HG03432 (cell line): ENCODE data around the gene HNRNPH2.

ENCODE experiments used
- ATAC-seq: cut with Tn5 transposase; IDR thresholded peaks from one replicate; pipeline ENCODE4 v1.9.1; 2021; ENCODE audit warnings: mild to moderate bottlenecking, moderate library complexity; ENCODE audit not compliant: unreplicated experiment

The HNRNPH2 gene

DNA sequence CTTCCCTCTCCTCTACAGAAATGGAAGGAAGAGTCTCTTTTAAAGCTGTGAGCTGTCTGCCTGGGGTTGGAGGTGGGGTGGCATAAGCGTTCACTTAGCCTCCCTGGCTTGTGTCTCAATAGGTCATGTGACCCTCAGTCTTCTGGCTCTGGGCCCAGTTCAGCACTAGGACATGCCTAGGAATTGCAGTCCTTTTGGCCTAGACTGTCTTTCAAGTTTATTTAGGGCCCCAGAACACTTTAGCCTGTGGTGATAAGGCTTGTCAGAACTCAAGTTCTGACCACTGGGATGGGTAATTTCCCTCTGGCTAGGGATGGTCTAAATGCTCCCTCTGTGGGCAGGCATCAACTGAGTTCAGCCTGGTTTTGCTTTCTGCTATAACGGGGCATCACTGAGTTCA is 42.9 kb downstream of the HNRNPH2 start:
- no peak for ATAC-seq

DNA sequence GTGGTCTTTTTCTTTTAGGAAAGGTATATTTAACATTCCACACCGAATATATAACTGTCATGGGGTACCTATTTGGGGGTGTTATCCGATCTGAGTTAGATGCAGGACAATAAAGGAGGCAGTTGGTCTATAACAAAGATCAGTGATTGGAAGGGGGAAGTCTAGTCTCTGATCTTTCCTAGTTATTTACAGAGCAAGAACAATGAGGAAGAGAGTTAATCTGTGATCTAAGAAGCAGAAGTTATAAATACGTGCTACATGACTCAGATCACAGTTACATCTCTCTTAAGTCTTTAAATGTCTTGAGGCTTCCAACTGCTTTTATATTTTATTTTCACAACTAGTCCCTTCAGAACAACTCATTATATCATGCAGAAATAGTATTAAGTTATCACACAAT is 44.0 kb downstream of the HNRNPH2 start:
- ATAC-seq: no peak

DNA sequence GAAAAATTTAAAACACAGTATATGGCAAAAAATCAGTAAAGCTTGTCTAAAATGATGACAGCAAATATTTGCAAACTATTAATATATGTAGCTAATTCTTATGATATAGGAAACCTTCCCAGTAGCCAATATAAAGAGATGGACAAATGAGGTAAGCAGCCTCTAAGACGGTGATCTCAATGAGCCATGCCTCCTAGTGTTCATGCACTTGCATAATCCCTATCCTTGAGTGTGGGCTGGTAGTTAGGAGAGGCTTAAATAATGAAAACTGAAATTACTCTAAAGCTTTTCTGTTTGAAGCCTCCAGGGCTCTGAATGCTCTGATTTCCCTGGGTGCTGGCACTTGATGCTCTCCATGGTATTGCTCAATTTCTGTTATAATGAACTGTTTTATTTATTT is 52.6 kb downstream of the HNRNPH2 start:
- ATAC-seq: no peak

DNA sequence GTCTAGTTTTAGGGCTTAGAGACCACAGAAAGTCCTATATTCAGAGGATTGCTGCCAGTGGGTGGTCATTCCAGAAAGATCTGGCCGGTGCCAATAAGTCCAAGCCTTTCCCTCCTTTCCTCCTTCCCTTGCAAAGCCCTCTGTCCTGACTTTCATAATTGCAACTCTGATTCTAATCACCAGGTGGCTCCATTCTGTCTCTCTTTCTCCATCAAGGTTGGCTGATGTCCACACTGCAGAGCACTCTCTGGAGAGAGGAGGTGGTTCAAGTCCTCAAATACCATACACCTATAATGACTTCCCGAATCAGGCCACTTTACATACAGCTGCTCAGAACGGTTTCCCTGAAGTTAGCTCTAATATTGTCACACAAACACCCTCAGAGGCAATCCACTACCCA is 54.9 kb downstream of the HNRNPH2 start:
- no peak for ATAC-seq
